ENCODE data around the gene TNF.

GRCh38 chr6:31560697-31561058 lies 14.7 kb upstream of the TNF start:
- TF ChIP-seq CTCF (IDR thresholded peaks at IDR 0.05) (no peak), POLR2A (IDR thresholded peaks at IDR 0.05) (no peak), EP300 (IDR thresholded peaks at IDR 0.05) (no peak)
